Activated T-helper 17 cell treated with anti-CD3 and anti-CD28 coated beads, Interleukin-2, amount 50 U/mL, for 72 hours (primary cell): ENCODE data around the gene TWIST1. TPM values are rescaled to one million over a fixed set of nuclear protein-coding genes. Genes with fewer than 3 reads are reported as not detected.

Experiments
- ATAC-seq: fragments of 150-1000 bp; cut with Tn5 transposase; replicated peaks from 2 replicates; pipeline ENCODE4 v1.10.0; 2021; ENCODE audit warnings: mild to moderate bottlenecking, moderate library complexity
- H3K27ac Mint-ChIP-seq: one replicate; pipeline ENCODE4 v1.8.0; 2022; ENCODE audit warnings: mixed read lengths
- H3K27me3 Mint-ChIP-seq: one replicate; pipeline ENCODE4 v1.8.0; 2022; ENCODE audit warnings: mixed read lengths
- H3K36me3 Mint-ChIP-seq: one replicate; pipeline ENCODE4 v1.8.0; 2022; ENCODE audit warnings: low read depth, mild to moderate bottlenecking, mixed read lengths
- H3K4me1 Mint-ChIP-seq: one replicate; pipeline ENCODE4 v1.8.0; 2022; ENCODE audit warnings: mixed read lengths
- H3K4me3 Mint-ChIP-seq: one replicate; pipeline ENCODE4 v1.8.0; 2022; ENCODE audit warnings: mild to moderate bottlenecking, mixed read lengths
- H3K9me3 Mint-ChIP-seq: one replicate; pipeline ENCODE4 v1.8.0; 2022; ENCODE audit warnings: mixed read lengths
- total RNA-seq, 2 donors: library from RNA; stranded (reverse); gene quantifications; one replicate each; pipeline ENCODE4 v1.2.3, GENCODE V29; 2022

TWIST1 gene
- total RNA-seq = 1 to 10 TPM; 1.1 to 3.1 TPM

GRCh38 chr7:19117091-19117869 is at the start of gene TWIST1:
Gene TWIST1 (minus strand): TSS chr7:19117636. CDS start chr7:19117321, 315 bp downstream.
- H3K4me1 Mint-ChIP-seq = no peaks in the 10 kb centered on the region
- H3K36me3 Mint-ChIP-seq = no peaks in the 10 kb centered on the region
- no peaks in the 10 kb centered on the region for H3K9me3 Mint-ChIP-seq
- H3K4me3 Mint-ChIP-seq = no peak within 1 kb of the TSS
- peaks cover 47% of the 10 kb centered on the region for H3K27me3 Mint-ChIP-seq
- no peak within 1 kb of the TSS for H3K27ac Mint-ChIP-seq
- no peak for ATAC-seq

- no peak for ATAC-seq
- Mint-ChIP-seq H3K27me3 (no peaks in the 10 kb centered on the region), H3K4me1 (no peaks in the 10 kb centered on the region), H3K9me3 (peaks cover 3% of the 10 kb centered on the region), H3K36me3 (no peaks in the 10 kb centered on the region), H3K27ac (no peak overlapping the region), H3K4me3 (no peak overlapping the region)
These were observed 44.2 kb upstream of the TWIST1 start for GRCh38 chr7:19161671-19162070.

DNA sequence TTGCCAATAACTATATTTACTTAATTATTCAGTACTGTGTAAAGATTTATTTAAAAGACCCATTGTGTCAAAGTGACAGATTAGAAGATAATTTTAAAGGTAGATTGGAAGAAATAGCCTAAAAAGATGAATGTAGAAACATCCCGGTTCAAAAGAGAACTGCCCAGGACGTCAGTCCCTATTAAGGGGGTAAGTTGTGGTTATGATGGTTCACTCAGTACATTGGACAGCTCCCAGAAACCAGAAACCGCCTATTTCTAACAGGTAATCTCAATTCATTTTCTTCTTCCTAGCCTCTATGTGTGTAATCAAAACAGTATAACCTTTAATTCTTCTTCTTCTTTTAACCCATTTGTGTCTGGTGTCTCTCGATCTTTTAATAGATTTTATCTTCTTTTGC is 29.3 kb upstream of the TWIST1 start:
- Mint-ChIP-seq H3K9me3 (peaks cover 3% of the 10 kb centered on the region), H3K27ac (no peak overlapping the region), H3K36me3 (no peaks in the 10 kb centered on the region), H3K4me3 (no peak overlapping the region), H3K4me1 (no peaks in the 10 kb centered on the region), H3K27me3 (peaks cover 20% of the 10 kb centered on the region)
- ATAC-seq = no peak

- H3K27me3 Mint-ChIP-seq = peaks cover 20% of the 10 kb centered on the region
- no peaks in the 10 kb centered on the region for H3K36me3 Mint-ChIP-seq
- H3K4me1 Mint-ChIP-seq = no peaks in the 10 kb centered on the region
- no peak overlapping the region for H3K27ac Mint-ChIP-seq
- no peak overlapping the region for H3K4me3 Mint-ChIP-seq
- no peak for ATAC-seq
- H3K9me3 Mint-ChIP-seq = peaks cover 3% of the 10 kb centered on the region
These were observed 28.1 kb upstream of the TWIST1 start for GRCh38 chr7:19145434-19146115.

- Mint-ChIP-seq H3K9me3 (peaks cover 3% of the 10 kb centered on the region), H3K27ac (no peak within 1 kb of the TSS), H3K4me1 (no peaks in the 10 kb centered on the region), H3K27me3 (peaks cover 20% of the 10 kb centered on the region), H3K4me3 (no peak within 1 kb of the TSS), H3K36me3 (no peaks in the 10 kb centered on the region)
- no peak for ATAC-seq
These were observed 27.4 kb upstream of the TWIST1 start, which contains the start of gene FERD3L for GRCh38 chr7:19144661-19145433. Gene FERD3L (minus strand): TSS chr7:19145421. CDS start chr7:19145362, 59 bp downstream.

- Mint-ChIP-seq H3K4me1 (no peaks in the 10 kb centered on the region), H3K9me3 (peaks cover 3% of the 10 kb centered on the region), H3K27me3 (peaks cover 20% of the 10 kb centered on the region), H3K4me3 (no peak overlapping the region), H3K27ac (no peak overlapping the region), H3K36me3 (no peaks in the 10 kb centered on the region)
- ATAC-seq = no peak
These were observed 26.6 kb upstream of the TWIST1 start for GRCh38 chr7:19143881-19144574.

DNA sequence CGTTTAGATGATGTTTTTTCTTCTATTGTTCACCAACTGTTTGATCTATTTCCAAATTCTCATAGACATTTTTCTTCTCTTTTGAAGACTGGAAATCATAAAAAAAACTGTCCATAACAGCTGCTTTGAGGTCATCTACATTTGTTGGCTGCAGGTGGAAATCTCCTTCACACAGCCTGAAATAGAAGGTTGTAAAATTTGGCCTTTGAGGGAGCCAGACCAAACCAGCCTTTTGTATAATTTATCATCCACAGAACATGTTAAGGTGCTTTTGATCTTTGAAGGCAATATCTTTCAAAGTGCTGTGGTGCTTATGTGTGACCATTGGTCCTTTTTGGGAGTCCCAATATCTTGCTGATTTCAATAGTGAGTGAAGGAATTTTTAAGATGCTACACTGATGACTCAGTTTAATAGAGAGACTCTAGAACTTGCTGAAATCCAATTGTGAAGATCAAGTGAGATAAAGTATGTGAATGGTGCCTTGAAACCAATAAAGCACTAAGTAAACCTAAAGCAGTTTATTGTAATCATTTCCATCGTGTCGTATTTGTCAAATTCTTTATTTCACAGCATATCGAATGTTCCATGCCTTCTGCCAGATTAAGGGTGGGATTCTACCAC is 22.4 kb upstream of the TWIST1 start:
- Mint-ChIP-seq H3K27me3 (peaks cover 18% of the 10 kb centered on the region), H3K9me3 (peaks cover 5% of the 10 kb centered on the region), H3K27ac (no peak overlapping the region), H3K36me3 (no peaks in the 10 kb centered on the region), H3K4me3 (no peak overlapping the region), H3K4me1 (no peaks in the 10 kb centered on the region)
- no peak for ATAC-seq

DNA sequence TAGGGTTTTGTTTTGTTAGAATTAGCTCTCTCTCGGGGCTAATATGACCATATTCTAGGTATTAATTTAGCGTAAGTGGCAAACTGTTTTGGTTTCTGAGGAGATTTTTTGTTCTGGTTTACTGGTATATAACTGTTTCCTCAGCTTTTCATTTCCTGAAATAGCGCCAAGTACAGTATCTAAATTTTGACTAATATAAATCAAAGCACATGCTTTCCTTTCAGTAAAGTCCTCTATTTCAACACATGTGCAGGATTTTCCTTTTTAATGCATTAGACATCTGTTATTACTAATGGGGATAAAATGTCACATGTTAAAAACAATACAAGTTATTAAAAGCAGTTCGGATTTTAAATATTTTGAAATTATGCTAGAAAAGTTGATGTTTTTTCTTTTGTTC is 16.4 kb upstream of the TWIST1 start:
- peaks cover 2% of the 10 kb centered on the region for H3K27me3 Mint-ChIP-seq
- H3K4me1 Mint-ChIP-seq = no peaks in the 10 kb centered on the region
- H3K4me3 Mint-ChIP-seq = no peak overlapping the region
- H3K36me3 Mint-ChIP-seq = no peaks in the 10 kb centered on the region
- no peak for ATAC-seq
- H3K27ac Mint-ChIP-seq = no peak overlapping the region
- peaks cover 5% of the 10 kb centered on the region for H3K9me3 Mint-ChIP-seq

DNA sequence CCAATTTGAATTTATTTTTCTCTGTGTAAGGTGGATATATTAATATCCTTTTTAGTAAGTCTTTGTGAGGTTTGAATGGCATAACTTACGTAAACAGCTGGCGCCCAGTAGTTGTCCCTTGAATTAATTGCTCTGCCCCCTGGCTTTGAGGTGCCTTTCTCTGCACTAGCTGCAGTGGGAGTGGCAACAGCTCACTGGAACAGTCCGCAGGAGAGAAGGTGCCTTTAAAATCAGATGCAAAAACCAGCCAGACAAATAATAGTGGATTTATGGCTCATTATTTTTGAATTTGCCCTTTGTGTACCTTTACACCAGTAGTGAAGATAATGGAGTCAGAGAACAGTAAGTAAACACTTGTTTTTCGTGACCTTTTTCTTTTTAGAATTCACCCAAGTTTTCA is 16.0 kb upstream of the TWIST1 start:
- Mint-ChIP-seq H3K27me3 (peaks cover 2% of the 10 kb centered on the region), H3K4me3 (no peak overlapping the region), H3K4me1 (no peaks in the 10 kb centered on the region), H3K9me3 (peaks cover 5% of the 10 kb centered on the region), H3K27ac (no peak overlapping the region), H3K36me3 (no peaks in the 10 kb centered on the region)
- no peak for ATAC-seq

DNA sequence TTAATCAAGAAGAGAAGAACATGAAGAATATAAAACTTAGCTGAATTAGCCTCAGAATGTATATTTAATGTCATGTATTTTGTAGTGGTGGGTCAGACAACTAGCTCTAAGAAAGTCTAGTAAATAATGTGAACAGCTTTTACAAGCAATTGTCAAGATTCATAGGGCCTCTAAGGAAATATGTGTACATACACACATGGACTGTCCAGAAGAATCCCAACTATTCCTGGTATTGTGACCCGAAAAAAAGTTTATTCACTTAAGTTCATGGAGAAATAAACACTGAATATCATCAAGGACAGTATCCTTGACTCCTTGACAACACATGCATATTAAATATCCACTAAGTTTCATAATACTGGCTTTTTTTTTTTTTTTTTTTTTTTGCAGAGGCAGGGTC is 11.4 kb upstream of the TWIST1 start:
- Mint-ChIP-seq H3K4me1 (no peaks in the 10 kb centered on the region), H3K27me3 (no peaks in the 10 kb centered on the region), H3K36me3 (no peaks in the 10 kb centered on the region), H3K9me3 (peaks cover 5% of the 10 kb centered on the region), H3K4me3 (no peak overlapping the region), H3K27ac (no peak overlapping the region)
- ATAC-seq = no peak

- Mint-ChIP-seq H3K36me3 (no peaks in the 10 kb centered on the region), H3K4me1 (no peaks in the 10 kb centered on the region), H3K9me3 (no peaks in the 10 kb centered on the region), H3K27me3 (peaks cover 30% of the 10 kb centered on the region), H3K4me3 (no peak overlapping the region), H3K27ac (no peak overlapping the region)
- no peak for ATAC-seq
These were observed 4.6 kb upstream of the TWIST1 start for GRCh38 chr7:19121977-19122588.

DNA sequence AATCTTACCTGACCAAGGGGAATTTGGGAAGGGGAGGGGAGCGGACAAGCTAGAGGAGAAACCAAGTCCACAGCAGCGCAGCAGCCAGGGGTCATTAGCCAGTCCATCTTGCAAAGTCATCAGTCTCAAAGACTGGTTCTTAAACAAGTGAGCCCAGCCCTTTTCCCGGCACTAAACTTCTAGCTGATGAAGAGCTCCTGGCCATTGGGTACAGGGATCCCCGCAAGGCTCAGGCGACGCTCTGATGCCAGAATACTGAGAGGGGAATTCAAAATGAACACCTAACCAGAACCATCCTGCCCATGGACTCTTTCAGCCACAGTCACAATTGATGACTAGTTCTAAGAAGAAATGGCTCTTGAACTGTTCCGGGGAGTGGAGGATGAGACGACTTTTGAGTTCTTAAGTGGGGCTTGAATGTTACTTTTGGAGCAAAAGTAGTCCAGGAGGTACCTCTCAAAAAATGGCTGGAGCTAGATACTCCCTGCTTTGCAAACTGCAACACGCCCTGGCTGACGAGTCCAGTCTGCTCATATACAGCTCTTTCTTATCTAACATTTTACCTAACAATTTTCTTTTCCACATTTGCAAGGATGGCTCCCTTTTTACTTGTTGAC is 2.5 kb upstream of the TWIST1 start:
- no peak for ATAC-seq
- H3K4me1 Mint-ChIP-seq = no peaks in the 10 kb centered on the region
- peaks cover 35% of the 10 kb centered on the region for H3K27me3 Mint-ChIP-seq
- no peaks in the 10 kb centered on the region for H3K9me3 Mint-ChIP-seq
- no peak overlapping the region for H3K4me3 Mint-ChIP-seq
- H3K27ac Mint-ChIP-seq = no peak overlapping the region
- H3K36me3 Mint-ChIP-seq = no peaks in the 10 kb centered on the region

GRCh38 chr7:19119372-19119771 is 1.9 kb upstream of the TWIST1 start:
- ATAC-seq = no peak
- H3K27me3 Mint-ChIP-seq = peaks cover 38% of the 10 kb centered on the region
- no peak overlapping the region for H3K27ac Mint-ChIP-seq
- H3K9me3 Mint-ChIP-seq = no peaks in the 10 kb centered on the region
- H3K4me1 Mint-ChIP-seq = no peaks in the 10 kb centered on the region
- H3K4me3 Mint-ChIP-seq = no peak overlapping the region
- no peaks in the 10 kb centered on the region for H3K36me3 Mint-ChIP-seq
